GM23248 (cell line): ENCODE measurements around the gene PARP8.
"Not testable (repeated sequence)": the region's sequence is repeated elsewhere in the genome, so short reads cannot be mapped to it uniquely, and the experiment has no call there.

ENCODE experiments used
- EZH2 ChIP-seq: fragments of 200-600 bp; sonication (generic); IDR thresholded peaks from 2 replicates; pipeline ENCODE4 v1.6.1; 2018; ENCODE audit warnings: antibody characterized with exemption, mild to moderate bottlenecking; ENCODE audit not compliant: insufficient read depth, poor library complexity, severe bottlenecking
- EZH2phosphoT487 ChIP-seq: fragments of 200-600 bp; sonication (generic); IDR thresholded peaks from 2 replicates; pipeline ENCODE4 v1.6.1; 2018; ENCODE audit warnings: antibody characterized with exemption, moderate library complexity, mild to moderate bottlenecking, low read depth; ENCODE audit not compliant: insufficient read depth

DNA sequence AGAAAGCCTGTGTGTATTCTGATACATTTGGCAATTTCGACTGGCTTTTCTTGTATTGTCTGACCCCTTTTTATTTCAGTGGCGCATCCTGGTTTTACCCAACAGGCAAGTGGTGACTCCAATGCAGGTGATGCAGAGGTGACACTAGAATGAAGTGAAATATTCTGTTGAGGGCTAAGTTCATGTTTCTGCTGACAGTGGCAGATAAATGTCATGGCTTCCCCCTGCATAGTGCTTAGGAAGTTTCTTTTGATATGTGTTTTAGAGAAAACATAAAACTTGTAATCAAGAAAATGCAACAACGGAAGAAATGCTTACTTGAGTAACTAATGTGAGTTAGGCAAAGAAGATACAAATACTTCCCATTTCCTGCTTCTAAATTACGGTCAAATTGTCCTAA, 13.1 kb downstream of the PARP8 start:
- not testable (repeated sequence) for TF ChIP-seq EZH2, EZH2phosphoT487
